ENCODE results near the gene DNAJC25.

DNA sequence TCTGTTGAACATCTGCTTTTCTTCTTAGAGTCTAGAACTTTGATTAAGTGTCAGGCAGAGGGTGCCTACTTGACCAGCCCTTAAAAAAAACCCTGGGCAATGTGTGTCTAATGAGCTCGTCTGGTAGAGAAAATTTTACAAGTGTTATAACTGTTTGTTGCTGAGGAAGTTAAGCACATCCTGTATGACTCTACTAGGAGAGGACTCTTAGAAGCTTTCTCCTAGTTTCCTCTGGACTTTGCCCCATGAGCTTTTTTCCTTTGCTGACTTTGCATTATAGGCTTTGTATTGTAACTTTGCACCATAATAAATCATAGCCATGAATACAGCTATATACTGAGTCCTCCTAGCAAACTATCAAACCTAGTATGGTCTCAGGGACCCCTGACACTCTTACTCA is 69.6 kb downstream of the DNAJC25 start:
- TF ChIP-seq SP3 (tag by site-specific recombination; IDR thresholded peaks at IDR 0.05) (no peak), KLF9 (tag by site-specific recombination; IDR thresholded peaks at IDR 0.05; ENCODE audit: low read depth) (no peak), ZNF302 (tag by site-specific recombination; IDR thresholded peaks at IDR 0.05; ENCODE audit: low read depth) (no peak)

Data from HEK293 (cell line).